Stimulated activated CD4-positive, alpha-beta T cell treated with anti-CD3 and anti-CD28 coated beads, Interleukin-2, amount 100 ng/mL, for 24 hours (primary cell): ENCODE results near the gene PIP5K1B.
A peak's percentile ranks its signal among the peaks of the same experiment; 100 is the strongest.
"Not testable (repeated sequence)": the region's sequence is repeated elsewhere in the genome, so short reads cannot be mapped to it uniquely, and the experiment has no call there.

ENCODE experiments used
- DNase-seq, 2 donors: peaks; one replicate each; pipeline ENCODE4 v3.0.0-alpha.2; 2020

Gene PIP5K1B

GRCh38 chr9:68967800-68968199 lies 262.8 kb downstream of the PIP5K1B start:
- no peak for DNase-seq

GRCh38 chr9:68969538-68969937 lies 264.5 kb downstream of the PIP5K1B start:
- no peak for DNase-seq

- DNase-seq = no peak
Observed at GRCh38 chr9:68970151-68970550, 265.1 kb downstream of the PIP5K1B start.

GRCh38 chr9:68973619-68974018 lies 268.6 kb downstream of the PIP5K1B start:
- no peak for DNase-seq

- peak in 1 of 2 donors; percentile 10 for DNase-seq
Observed at GRCh38 chr9:68974431-68974830, 269.4 kb downstream of the PIP5K1B start.

- no peak for DNase-seq
Observed at GRCh38 chr9:68974901-68975300, 269.9 kb downstream of the PIP5K1B start.

GRCh38 chr9:68975365-68976043 lies 270.5 kb downstream of the PIP5K1B start:
- DNase-seq = no peak

GRCh38 chr9:68978066-68978465 lies 273.0 kb downstream of the PIP5K1B start:
- no peak for DNase-seq

- no peak for DNase-seq
Observed at GRCh38 chr9:68978501-68978900, 273.5 kb downstream of the PIP5K1B start.

- DNase-seq = peak in 1 of 2 donors; percentile 30
Observed at GRCh38 chr9:68979538-68980314, 274.7 kb downstream of the PIP5K1B start.

- no peak for DNase-seq
Observed at GRCh38 chr9:68980341-68980914, 275.4 kb downstream of the PIP5K1B start.

- no peak for DNase-seq
Observed at GRCh38 chr9:68981789-68982188, 276.7 kb downstream of the PIP5K1B start.

GRCh38 chr9:68983008-68983411 lies 278.0 kb downstream of the PIP5K1B start:
- DNase-seq = no peak

GRCh38 chr9:68983522-68984424 lies 278.7 kb downstream of the PIP5K1B start:
- no peak for DNase-seq

GRCh38 chr9:68986949-68987348 lies 281.9 kb downstream of the PIP5K1B start:
- DNase-seq = not testable (repeated sequence)

- no peak for DNase-seq
Observed at GRCh38 chr9:68991457-68991856, 286.4 kb downstream of the PIP5K1B start.

- no peak for DNase-seq
Observed at GRCh38 chr9:68995776-68996175, 290.7 kb downstream of the PIP5K1B start.

GRCh38 chr9:68996462-68996861 lies 291.4 kb downstream of the PIP5K1B start:
- no peak for DNase-seq

- no peak for DNase-seq
Observed at GRCh38 chr9:68997666-68998065, 292.6 kb downstream of the PIP5K1B start.

- DNase-seq = no peak
Observed at GRCh38 chr9:68998385-68998784, 293.3 kb downstream of the PIP5K1B start.

- no peak for DNase-seq
Observed at GRCh38 chr9:68998812-68999211, 293.8 kb downstream of the PIP5K1B start.

- DNase-seq = peak; percentile 53 to 69
Observed at GRCh38 chr9:68999393-69000105, 294.5 kb downstream of the PIP5K1B start.
